Choroid plexus epithelial cell (primary cell): Measurements from ENCODE around the gene SPATC1L.
"Not testable (repeated sequence)": the region's sequence is repeated elsewhere in the genome, so short reads cannot be mapped to it uniquely, and the experiment has no call there.

Experiments
- DNase-seq: peaks from one replicate; pipeline ENCODE4 v3.0.0-alpha.2; 2010; ENCODE audit warnings: low read depth
- H3K4me3 ChIP-seq: 2 replicates; pipeline ENCODE4 v1.5.1; 2011; ENCODE audit warnings: low read depth, mild to moderate bottlenecking, control low read depth, low read length, moderate library complexity
- CTCF ChIP-seq: conservative IDR thresholded peaks from 2 replicates; pipeline ENCODE4 v1.5.1; 2011; ENCODE audit warnings: low read depth, mild to moderate bottlenecking, control low read depth, inconsistent platforms, low read length, moderate library complexity

Gene SPATC1L

GRCh38 chr21:46203203-46203600 lies 18.9 kb upstream of the SPATC1L start:
- H3K4me3 ChIP-seq, result no peak overlapping the region
- DNase-seq, result no peak
- no peak for TF ChIP-seq CTCF

- H3K4me3 ChIP-seq, result no peak overlapping the region
- no peak for DNase-seq
- TF ChIP-seq CTCF, result no peak
Measured at GRCh38 chr21:46202592-46203202, 18.4 kb upstream of the SPATC1L start.

- not testable (repeated sequence) for H3K4me3 ChIP-seq, DNase-seq
Measured at GRCh38 chr21:46200877-46201803, 16.9 kb upstream of the SPATC1L start.

DNA sequence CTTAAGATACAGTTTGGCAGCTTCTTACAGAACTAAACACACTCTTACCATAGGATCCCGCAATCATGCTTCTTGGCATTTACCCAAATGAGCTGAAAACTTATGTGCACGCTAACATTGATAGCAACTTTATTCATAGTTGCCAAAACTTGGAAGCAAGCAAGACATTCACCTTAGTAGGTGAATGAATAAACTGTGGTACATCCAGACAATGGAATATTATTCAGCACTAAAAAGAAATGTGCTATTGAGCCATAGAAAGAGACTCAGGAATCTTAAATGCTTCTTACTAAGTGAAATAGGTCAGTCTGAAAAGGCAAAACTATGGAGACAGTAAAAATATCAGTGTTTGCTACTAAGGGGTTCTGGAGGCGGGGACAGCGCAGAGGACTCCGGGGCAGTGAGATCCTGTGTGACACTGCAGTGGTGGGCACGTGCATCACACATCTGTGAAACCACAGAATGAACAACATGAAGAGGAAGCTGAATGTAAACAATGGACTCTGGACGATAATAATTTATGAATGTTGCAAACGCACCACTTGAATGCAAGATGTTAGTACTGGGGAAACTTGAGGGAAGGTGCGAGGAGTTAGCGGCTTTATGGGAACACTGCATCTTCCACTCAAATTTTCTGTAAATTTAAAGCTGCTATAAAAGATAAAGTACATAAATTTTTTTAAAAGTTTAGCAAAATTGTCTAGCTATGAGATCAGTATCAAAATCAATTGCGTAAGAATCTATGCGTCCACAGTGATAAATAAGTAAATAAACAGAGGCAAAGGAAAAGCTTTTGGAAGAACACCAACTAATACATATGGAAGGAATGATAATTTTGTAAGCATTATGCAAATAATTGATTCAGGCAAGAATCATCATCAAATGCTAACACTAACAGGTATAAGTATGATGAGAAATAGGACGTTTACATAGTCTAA lies 15.4 kb upstream of the SPATC1L start:
- no peak overlapping the region for H3K4me3 ChIP-seq
- no peak for TF ChIP-seq CTCF
- no peak for DNase-seq

DNA sequence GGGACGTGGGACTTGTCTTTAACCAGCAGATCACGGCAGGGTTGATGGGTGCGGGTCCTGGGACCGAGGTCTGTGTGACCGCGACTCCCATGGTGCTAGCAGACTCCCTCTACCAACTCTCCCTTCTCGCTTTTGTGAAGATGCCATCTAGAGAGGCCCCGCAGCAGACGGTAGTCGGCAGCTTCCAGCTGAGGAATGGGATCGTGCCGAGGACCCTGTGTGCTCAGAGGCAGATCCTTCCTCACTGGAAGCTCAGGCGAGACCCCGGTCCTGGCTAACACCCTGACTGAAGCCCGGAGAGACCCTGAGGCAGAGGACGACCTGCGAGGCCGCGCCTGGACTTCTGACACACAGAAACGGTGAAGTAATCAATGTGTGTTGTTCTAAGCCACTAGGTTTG lies 12.5 kb upstream of the SPATC1L start:
- no peak for DNase-seq
- H3K4me3 ChIP-seq, result no peak overlapping the region
- TF ChIP-seq CTCF, result no peak

DNA sequence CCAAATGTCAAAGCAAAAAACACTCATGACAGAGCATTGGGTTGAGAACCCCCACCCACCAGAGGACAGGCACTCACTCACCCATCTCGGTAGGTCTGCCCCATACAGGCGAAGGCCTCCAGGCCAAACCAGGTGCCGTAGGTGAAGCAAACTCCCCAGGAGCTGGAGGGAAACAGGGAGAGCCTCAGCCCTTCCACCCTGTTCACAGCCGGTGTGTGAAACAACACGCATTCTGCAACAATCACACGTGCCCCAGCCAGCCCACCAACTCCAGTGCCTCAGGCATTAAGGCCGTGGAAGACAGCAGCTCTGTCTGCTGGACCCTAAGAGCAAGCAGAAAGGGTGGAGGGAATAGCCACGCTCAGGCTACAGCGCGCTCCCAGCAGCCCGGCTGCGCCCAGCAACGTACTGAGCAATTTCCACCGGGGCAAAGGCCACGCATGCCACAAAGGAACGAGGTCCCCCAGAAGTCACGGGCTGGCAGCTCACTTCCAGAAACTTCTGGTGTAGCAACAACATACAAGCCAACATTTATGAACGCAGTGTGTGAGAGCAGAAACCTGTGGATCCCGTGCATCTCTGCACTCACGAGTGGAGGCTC lies 11.4 kb upstream of the SPATC1L start:
- H3K4me3 ChIP-seq, result no peak overlapping the region
- no peak for TF ChIP-seq CTCF
- no peak for DNase-seq
